Caco-2 (cell line): ENCODE data around the gene ZNF180. TPM values are rescaled to one million over a fixed set of nuclear protein-coding genes. Genes with fewer than 3 reads are reported as not detected.

Source experiments
- BruUV-seq: library from RNA; stranded (reverse); fragments of 400-500 nt; replicated peaks from 2 replicates; lab custom pipeline; 2021; lab: Mats Ljungman, UMichigan
- CTCF ChIA-PET: fragments of 300-600 bp; sonication (Branson Sonifier 250); formaldehyde crosslinking; loops from one replicate; lab custom pipeline; 2022; ENCODE audit warnings: antibody characterized with exemption; lab: Charles Lee
- POLR2A ChIA-PET: fragments of 300-600 bp; sonication (Branson Sonifier 250); formaldehyde crosslinking; loops from one replicate; lab custom pipeline; 2022; ENCODE audit warnings: antibody characterized with exemption; lab: Charles Lee
- DNase-seq, 2 experiments: peaks; one replicate each; pipeline versions ENCODE4 v3.0.0 to v3.0.0-alpha.2; 2020 to 2022
- H3K27me3 ChIP-seq: replicated peaks from 2 replicates; pipeline ENCODE4 v1.6.0; 2011; ENCODE audit warnings: low read length; ENCODE audit not compliant: control insufficient read depth, insufficient read depth
- H3K36me3 ChIP-seq: 2 replicates; pipeline ENCODE4 v1.5.1; 2011; ENCODE audit warnings: low read length; ENCODE audit not compliant: control insufficient read depth, insufficient read depth
- H3K4me1 ChIP-seq: fragments of 250-450 bp; sonication (Bioruptor Pico); 2 replicates; pipeline ENCODE4 v1.5.1; 2020; ENCODE audit warnings: mild to moderate bottlenecking
- H3K4me3 ChIP-seq: 2 replicates; pipeline ENCODE4 v1.5.1; 2011; ENCODE audit warnings: low read depth, mild to moderate bottlenecking, control low read depth, low read length
- H3K9me3 ChIP-seq: fragments of 250-450 bp; sonication (Bioruptor Pico); 2 replicates; pipeline ENCODE4 v1.5.1; 2020; ENCODE audit warnings: mild to moderate bottlenecking, moderate library complexity
- H3K27ac Mint-ChIP-seq: one replicate; pipeline ENCODE4 v1.8.0; 2022; ENCODE audit warnings: mixed read lengths; ENCODE audit not compliant: unreplicated experiment
- H3K27me3 Mint-ChIP-seq: one replicate; pipeline ENCODE4 v1.8.0; 2022; ENCODE audit warnings: mixed read lengths; ENCODE audit not compliant: insufficient read depth, unreplicated experiment
- H3K36me3 Mint-ChIP-seq: one replicate; pipeline ENCODE4 v1.8.0; 2022; ENCODE audit warnings: mild to moderate bottlenecking, mixed read lengths; ENCODE audit not compliant: insufficient read depth, unreplicated experiment
- H3K4me1 Mint-ChIP-seq: one replicate; pipeline ENCODE4 v1.8.0; 2022; ENCODE audit warnings: low read depth, mixed read lengths; ENCODE audit not compliant: unreplicated experiment
- H3K4me3 Mint-ChIP-seq: one replicate; pipeline ENCODE4 v1.8.0; 2022; ENCODE audit warnings: mild to moderate bottlenecking, moderate library complexity, mixed read lengths; ENCODE audit not compliant: unreplicated experiment
- H3K9me3 Mint-ChIP-seq: one replicate; pipeline ENCODE4 v1.8.0; 2022; ENCODE audit warnings: mixed read lengths; ENCODE audit not compliant: unreplicated experiment
- intact Hi-C: fragments of 100-400 bp; cut with micrococcal nuclease; formaldehyde crosslinking; loops from one replicate; pipeline ENCODE4 v1.10.0; 2022; ENCODE audit not compliant: unreplicated experiment
- total RNA-seq: library from RNA; stranded (reverse); gene quantifications from 2 replicates; pipeline ENCODE4 v1.2.3, GENCODE V29; 2022
- TF ChIP-seq, protein P1 (sequence below), 2 experiments: fragments of 200-600 bp in 1 of 2; IDR thresholded peaks; 1 replicate in 1 of 2; 2 replicates in 1 of 2; pipeline versions ENCODE4 v1.5.1 to v1.8.0; 2011 to 2022; ENCODE audit warnings: antibody characterized with exemption in 1 of 2, control low read depth in 1 of 2, inconsistent platforms in 1 of 2, low read depth in 1 of 2, low read length in 1 of 2, mild to moderate bottlenecking in 1 of 2, moderate library complexity in 1 of 2; ENCODE audit not compliant: insufficient read depth in 1 of 2, severe bottlenecking in 1 of 2, unreplicated experiment in 1 of 2

Gene ZNF180
- total RNA-seq, 1 experiment from 2014 or later: 9.1 TPM

DNA sequence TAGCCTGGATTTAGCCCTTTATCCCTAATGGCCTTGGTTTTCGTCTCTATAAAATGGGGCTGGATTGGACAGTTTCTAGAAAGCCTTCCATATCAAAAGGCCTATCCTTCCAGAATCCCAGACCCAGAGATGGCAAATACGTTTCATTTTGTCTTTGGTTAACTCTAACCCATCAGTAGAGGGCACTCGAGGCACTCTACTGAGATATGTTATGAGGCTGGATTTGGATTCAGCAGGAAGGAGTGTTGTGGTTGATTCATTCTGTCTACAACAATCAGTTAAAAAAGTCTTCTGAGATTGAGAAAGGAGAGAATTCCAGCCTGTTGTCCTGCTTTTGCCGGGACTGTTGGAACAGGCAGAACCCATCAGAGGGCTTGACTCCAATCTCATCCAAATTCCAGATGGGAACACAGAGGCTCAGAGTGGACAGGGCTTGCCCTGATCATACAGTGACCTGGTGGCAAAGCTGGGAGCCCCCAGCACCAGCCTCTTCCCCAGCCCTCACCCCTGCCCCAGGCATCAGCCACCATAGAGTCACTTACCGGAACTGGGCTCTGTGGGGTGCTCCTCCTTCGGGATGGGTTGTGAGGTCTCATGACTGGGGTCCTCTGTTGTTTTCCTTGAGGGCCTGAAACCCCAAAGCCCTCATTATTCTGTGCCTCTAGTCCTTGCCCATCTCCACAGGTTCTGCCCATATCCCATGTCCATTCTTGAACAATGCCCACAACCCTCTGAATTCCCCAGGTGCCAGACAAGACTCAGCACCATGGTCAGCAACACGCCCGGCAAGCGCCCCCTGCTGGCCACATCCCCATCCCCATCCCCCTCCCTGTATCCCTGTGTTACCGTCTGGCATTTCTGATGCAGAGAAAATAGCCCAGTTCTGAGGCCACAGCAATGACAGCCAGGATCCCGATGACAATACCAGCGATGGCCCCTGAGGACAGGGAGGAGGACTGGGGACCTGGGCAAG, 12.3 kb upstream of the ZNF180 start:
- intact Hi-C loops: loop anchor here (5.0 kb wide), 3 partner anchors 60 to 260 kb away; no protein-coding TSS in a partner anchor
- Mint-ChIP-seq H3K4me3 (no peak overlapping the region), H3K36me3 (no peaks in the 10 kb centered on the region), H3K27me3 (peaks cover 19% of the 10 kb centered on the region), H3K4me1 (no peaks in the 10 kb centered on the region), H3K27ac (no peak overlapping the region), H3K9me3 (peaks cover 19% of the 10 kb centered on the region)
- no TSS peak for BruUV-seq
- TF ChIP-seq, protein P1, sequence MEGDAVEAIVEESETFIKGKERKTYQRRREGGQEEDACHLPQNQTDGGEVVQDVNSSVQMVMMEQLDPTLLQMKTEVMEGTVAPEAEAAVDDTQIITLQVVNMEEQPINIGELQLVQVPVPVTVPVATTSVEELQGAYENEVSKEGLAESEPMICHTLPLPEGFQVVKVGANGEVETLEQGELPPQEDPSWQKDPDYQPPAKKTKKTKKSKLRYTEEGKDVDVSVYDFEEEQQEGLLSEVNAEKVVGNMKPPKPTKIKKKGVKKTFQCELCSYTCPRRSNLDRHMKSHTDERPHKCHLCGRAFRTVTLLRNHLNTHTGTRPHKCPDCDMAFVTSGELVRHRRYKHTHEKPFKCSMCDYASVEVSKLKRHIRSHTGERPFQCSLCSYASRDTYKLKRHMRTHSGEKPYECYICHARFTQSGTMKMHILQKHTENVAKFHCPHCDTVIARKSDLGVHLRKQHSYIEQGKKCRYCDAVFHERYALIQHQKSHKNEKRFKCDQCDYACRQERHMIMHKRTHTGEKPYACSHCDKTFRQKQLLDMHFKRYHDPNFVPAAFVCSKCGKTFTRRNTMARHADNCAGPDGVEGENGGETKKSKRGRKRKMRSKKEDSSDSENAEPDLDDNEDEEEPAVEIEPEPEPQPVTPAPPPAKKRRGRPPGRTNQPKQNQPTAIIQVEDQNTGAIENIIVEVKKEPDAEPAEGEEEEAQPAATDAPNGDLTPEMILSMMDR (IDR thresholded peaks at IDR 0.05; ENCODE audit: insufficient read depth in 1 of 2, low read depth in 1 of 2, low read length in 1 of 2, severe bottlenecking in 1 of 2, unreplicated experiment in 1 of 2): peak; percentile 68 to 73
- Histone ChIP-seq H3K4me3 (no peak overlapping the region), H3K36me3 (no peaks in the 10 kb centered on the region), H3K27me3 (no peaks in the 10 kb centered on the region), H3K9me3 (no peaks in the 10 kb centered on the region), H3K4me1 (no peaks in the 10 kb centered on the region)
- POLR2A ChIA-PET: no interaction called here
- DNase-seq: peak; percentile 63 to 75
- CTCF ChIA-PET: no interaction called here

DNA sequence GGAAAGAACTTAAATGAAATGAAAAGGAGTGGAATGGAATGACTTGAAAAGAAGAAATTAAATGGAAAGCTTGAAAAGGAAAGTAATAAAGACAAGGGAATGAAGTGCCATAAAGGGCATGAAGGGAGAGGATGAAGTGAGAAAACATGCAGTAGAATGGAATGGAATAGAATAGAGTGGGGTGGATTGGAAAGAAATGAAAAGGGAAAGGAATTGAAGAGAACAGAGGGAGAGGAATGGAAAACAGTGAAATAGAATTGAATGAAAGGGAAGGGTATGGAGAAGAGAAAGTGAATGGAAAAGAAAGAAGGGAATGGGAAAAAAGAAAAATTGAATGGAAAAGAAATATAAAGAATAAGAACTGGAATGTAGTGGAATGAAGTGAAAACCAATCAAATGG, 9.2 kb upstream of the ZNF180 start:
- no peaks in the 10 kb centered on the region; the same call in 1 of the 2 replicates for H3K27me3 ChIP-seq
- H3K36me3 ChIP-seq: no peaks in the 10 kb centered on the region
- no peaks in the 10 kb centered on the region for H3K36me3 Mint-ChIP-seq
- intact Hi-C loops: no loop called here
- peaks cover 19% of the 10 kb centered on the region for H3K9me3 Mint-ChIP-seq
- ChIA-PET POLR2A (no interaction called here), CTCF (no interaction called here)
- TF ChIP-seq, protein P1 (IDR thresholded peaks at IDR 0.05; ENCODE audit: insufficient read depth in 1 of 2, low read depth in 1 of 2, low read length in 1 of 2, severe bottlenecking in 1 of 2, unreplicated experiment in 1 of 2): no peak
- no peaks in the 10 kb centered on the region for H3K9me3 ChIP-seq
- H3K4me3 Mint-ChIP-seq: no peak overlapping the region
- no TSS peak for BruUV-seq
- H3K27ac Mint-ChIP-seq: no peak overlapping the region
- peaks cover 25% of the 10 kb centered on the region for H3K27me3 Mint-ChIP-seq
- H3K4me1 ChIP-seq: no peaks in the 10 kb centered on the region
- H3K4me3 ChIP-seq: no peak overlapping the region
- H3K4me1 Mint-ChIP-seq: no peaks in the 10 kb centered on the region
- no peak for DNase-seq

DNA sequence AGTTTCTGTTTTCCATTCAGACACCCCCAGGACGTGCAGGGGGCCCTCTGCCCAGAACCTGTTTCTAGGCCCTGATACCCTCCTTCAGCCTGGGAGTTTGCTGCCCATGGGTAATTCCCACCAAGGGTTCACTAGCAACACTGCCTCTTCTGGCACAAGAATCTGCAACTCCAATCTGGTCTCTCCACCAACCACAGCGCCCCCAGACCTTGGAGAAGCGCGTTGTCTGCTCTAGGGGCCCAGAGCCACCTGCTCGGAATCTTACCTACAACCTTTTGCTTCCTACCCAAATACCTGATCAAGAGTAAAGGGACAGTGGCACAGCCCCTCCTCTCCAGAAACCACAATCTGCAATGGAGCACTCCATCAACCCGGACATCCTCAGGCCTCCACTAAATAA, 763 bp downstream of the ZNF180 start:
- ChIA-PET POLR2A (interaction anchor here (0.5 to 1.4 kb wide), 3 partner anchors 96 to 672 kb away, joined by 3 to 9 read pairs (median 7); partner anchors contain the start of genes ZNF226 and ZNF283), CTCF (interaction anchor here (0.6 to 1.3 kb wide), 4 partner anchors 27 to 831 kb away, joined by 3 to 5 read pairs (median 4); no protein-coding TSS in a partner anchor)
- TF ChIP-seq, protein P1 (IDR thresholded peaks at IDR 0.05; ENCODE audit: insufficient read depth in 1 of 2, low read depth in 1 of 2, low read length in 1 of 2, severe bottlenecking in 1 of 2, unreplicated experiment in 1 of 2): no peak
- no peak for DNase-seq
- peaks cover 55% of the 10 kb centered on the region for H3K9me3 Mint-ChIP-seq
- peaks cover 2% of the 10 kb centered on the region for H3K27me3 Mint-ChIP-seq
- H3K4me1 ChIP-seq: peaks cover 8% of the 10 kb centered on the region; the same call in 1 of the 2 replicates
- intact Hi-C loops: loop anchor here (1.0 kb wide), 1 partner anchor 64 kb away; no protein-coding TSS in a partner anchor
- peaks cover 25% of the 10 kb centered on the region for H3K4me1 Mint-ChIP-seq
- peak overlapping the region; percentile 99 for H3K4me3 ChIP-seq
- H3K9me3 ChIP-seq: peaks cover 2% of the 10 kb centered on the region; the same call in 1 of the 2 replicates
- H3K27me3 ChIP-seq: no peaks in the 10 kb centered on the region
- peaks cover 12% of the 10 kb centered on the region for H3K36me3 ChIP-seq
- peaks cover 60% of the 10 kb centered on the region for H3K36me3 Mint-ChIP-seq
- peak overlapping the region; percentile 98 for H3K4me3 Mint-ChIP-seq
- TSS peak; percentile 70 for BruUV-seq
- peak overlapping the region; percentile 92 for H3K27ac Mint-ChIP-seq
